ENCODE data around the gene PLPPR1. TPM values are rescaled to one million over a fixed set of nuclear protein-coding genes. Genes with fewer than 3 reads are reported as not detected.

PLPPR1 gene
- total and polyA plus RNA-seq, 2 of the 13 experiments (the other 11 are each of a cell fraction or from before 2014, with no cell fraction given): 16.0 to 84.7 TPM

GRCh38 chr9:100990605-100991381 is 37.7 kb upstream of the PLPPR1 start:
- Histone ChIP-seq H3K9me3 (ENCODE audit: low read length) (no peaks in the 10 kb centered on the region), H3K4me3 (replicated peaks in 1 of 3; ENCODE audit: insufficient read depth in 1 of 3, low read depth in 2 of 3, low read length in 3 of 3) (no peak overlapping the region), H3K36me3 (replicated peaks in 1 of 2; ENCODE audit: control insufficient read depth in 1 of 2, insufficient read depth in 2 of 2, low read length in 2 of 2) (no peaks in the 10 kb centered on the region), H3K27me3 (ENCODE audit: control insufficient read depth in 1 of 2, insufficient read depth in 2 of 2, low read length in 2 of 2) (no peaks in the 10 kb centered on the region), H3K4me1 (ENCODE audit: insufficient read depth, low read length) (peaks cover 10% of the 10 kb centered on the region), H4K20me1 (ENCODE audit: insufficient read depth, low read length) (no peaks in the 10 kb centered on the region), H3K4me2 (ENCODE audit: low read depth, low read length) (no peak overlapping the region), H3K79me2 (ENCODE audit: insufficient read depth, low read length) (no peaks in the 10 kb centered on the region), H2AFZ (ENCODE audit: low read length) (no peak overlapping the region), H3K27ac (ENCODE audit: extremely low read length, insufficient read depth, low read length) (no peak overlapping the region), H3K9ac (ENCODE audit: insufficient read depth, low read depth, low read length) (no peak overlapping the region)
- WGBS (ENCODE audit: low lambda C conversion rate): 4% methylated on average over 1 of the region's 1 CpG
- no peak for DNase-seq (ENCODE audit: low spot score)
- intact Hi-C loops (cut with micrococcal nuclease; ENCODE audit: unreplicated experiment): no loop called here
- TF ChIP-seq HNF4A (CRISPR knock-in tag; IDR thresholded peaks at IDR 0.05): peak; percentile 20; the same call in 1 of the 2 replicates
- no peak for TF ChIP-seq RBAK (CRISPR knock-in tag; IDR thresholded peaks at IDR 0.05)
- no TSS peak for BruUV-seq (replicated peaks)
- CTCF ChIA-PET (ENCODE audit: low intra/inter-chr PET ratio, low total read pairs): no interaction called here
- ATAC-seq: no peak
- POLR2A ChIA-PET: no interaction called here
- FAIRE-seq: no peak
- in situ Hi-C loops (cut with HindIII; ENCODE audit: extremely low pct_ligation_motif_present, low pct_unique_long_range_greater_than_20kb): no loop called here

- ATAC-seq (no peak), FAIRE-seq (no peak), DNase-seq (ENCODE audit: low spot score) (no peak)
- TF ChIP-seq ONECUT2 (CRISPR knock-in tag; IDR thresholded peaks at IDR 0.05) (no peak), POGK (CRISPR knock-in tag; conservative IDR thresholded peaks at IDR 0.05) (no peak), ZNF225 (CRISPR knock-in tag; IDR thresholded peaks at IDR 0.05) (no peak), ZNF280B (CRISPR knock-in tag; IDR thresholded peaks at IDR 0.05; ENCODE audit: borderline replicate concordance) (no peak), ASH2L (IDR thresholded peaks at IDR 0.05; ENCODE audit: insufficient read length, low read depth, low read length) (no peak), ZFX (CRISPR knock-in tag; IDR thresholded peaks at IDR 0.05; ENCODE audit: low read depth) (no peak)
- ChIA-PET POLR2A (no interaction called here), CTCF (ENCODE audit: low intra/inter-chr PET ratio, low total read pairs) (no interaction called here)
- Histone ChIP-seq H3K36me3 (replicated peaks in 1 of 2; ENCODE audit: control insufficient read depth in 1 of 2, insufficient read depth in 2 of 2, low read length in 2 of 2) (no peaks in the 10 kb centered on the region), H3K4me2 (ENCODE audit: low read depth, low read length) (no peak overlapping the region), H3K4me3 (replicated peaks in 1 of 3; ENCODE audit: insufficient read depth in 1 of 3, low read depth in 2 of 3, low read length in 3 of 3) (no peak overlapping the region), H3K27me3 (ENCODE audit: control insufficient read depth in 1 of 2, insufficient read depth in 2 of 2, low read length in 2 of 2) (no peaks in the 10 kb centered on the region), H3K4me1 (ENCODE audit: insufficient read depth, low read length) (peaks cover 10% of the 10 kb centered on the region), H3K79me2 (ENCODE audit: insufficient read depth, low read length) (no peaks in the 10 kb centered on the region), H4K20me1 (ENCODE audit: insufficient read depth, low read length) (no peaks in the 10 kb centered on the region), H3K9ac (ENCODE audit: insufficient read depth, low read depth, low read length) (no peak overlapping the region), H3K27ac (ENCODE audit: extremely low read length, insufficient read depth, low read length) (no peak overlapping the region), H2AFZ (ENCODE audit: low read length) (no peak overlapping the region), H3K9me3 (ENCODE audit: low read length) (no peaks in the 10 kb centered on the region)
- intact Hi-C loops (cut with micrococcal nuclease; ENCODE audit: unreplicated experiment): no loop called here
- 89% methylated on average over 1 of the region's 1 CpG for WGBS (ENCODE audit: low lambda C conversion rate)
- in situ Hi-C loops (cut with HindIII; ENCODE audit: extremely low pct_ligation_motif_present, low pct_unique_long_range_greater_than_20kb): no loop called here
- no TSS peak for BruUV-seq (replicated peaks)
Measured at GRCh38 chr9:100992632-100993031, 35.9 kb upstream of the PLPPR1 start.
